ENCODE results near the gene LGALSL.
"Not testable (repeated sequence)": the region's sequence is repeated elsewhere in the genome, so short reads cannot be mapped to it uniquely, and the experiment has no call there.

LGALSL gene

DNA sequence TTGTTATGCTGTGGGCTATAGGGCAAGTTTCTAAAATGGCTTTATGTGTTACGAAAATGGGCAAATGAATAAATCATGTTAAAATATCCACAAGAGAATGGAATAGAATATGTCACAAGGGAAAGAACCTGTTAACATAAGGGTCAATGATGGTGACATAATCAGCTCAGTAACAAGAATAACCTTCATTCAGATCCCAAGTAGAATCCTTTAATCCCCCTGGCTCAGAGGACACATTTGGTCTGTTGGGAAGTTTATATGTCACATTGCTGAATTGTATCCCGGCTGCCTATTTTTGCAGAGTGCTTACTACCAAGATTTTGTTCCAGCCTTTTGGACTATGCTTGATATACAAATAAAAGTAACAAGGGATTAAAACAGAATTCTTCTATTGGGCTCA lies 13.1 kb upstream of the LGALSL start:
- H3K4me3 ChIP-seq (ENCODE audit: low read length in 2 of 2): no peak overlapping the region
- H3K4me1 ChIP-seq (ENCODE audit: control insufficient read depth in 2 of 2, insufficient read depth in 2 of 2, low read length in 2 of 2): peaks cover 5 to 6% of the 10 kb centered on the region in 2 donors
- no peak overlapping the region for H3K9ac ChIP-seq (ENCODE audit: low read depth in 1 of 2, low read length in 2 of 2)
- H3K27me3 ChIP-seq (ENCODE audit: control insufficient read depth in 2 of 2, insufficient read depth in 2 of 2, low read length in 2 of 2): no peaks in the 10 kb centered on the region
- H3K27ac ChIP-seq (ENCODE audit: low read depth in 2 of 2, low read length in 2 of 2): no peak overlapping the region
- H3K9me3 ChIP-seq (ENCODE audit: control insufficient read depth in 2 of 2, low read length in 2 of 2): no peaks in the 10 kb centered on the region
- H3K36me3 ChIP-seq (ENCODE audit: control insufficient read depth in 2 of 2, insufficient read depth in 2 of 2, low read length in 2 of 2): no peaks in the 10 kb centered on the region

DNA sequence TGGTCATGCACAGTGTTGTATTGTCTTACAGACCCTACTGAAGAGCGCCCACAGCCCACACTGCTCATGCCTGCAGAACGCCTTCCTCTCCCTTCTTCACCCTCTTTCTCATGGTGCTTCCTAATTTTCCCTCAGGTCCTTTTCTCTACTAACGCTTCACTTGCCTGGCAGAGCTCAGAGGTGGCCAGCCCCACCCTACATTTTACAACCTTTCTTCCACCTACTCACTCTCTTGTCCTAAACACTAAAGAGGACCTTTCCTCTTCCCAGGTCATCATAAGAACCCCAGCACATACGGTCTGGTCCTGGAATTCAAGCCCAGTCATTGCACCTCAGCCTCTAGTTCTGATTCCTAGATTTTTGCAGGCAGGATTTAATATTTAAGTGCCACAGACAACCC lies 11.7 kb upstream of the LGALSL start:
- Histone ChIP-seq H3K27ac (ENCODE audit: low read depth in 2 of 2, low read length in 2 of 2) (no peak overlapping the region), H3K4me1 (ENCODE audit: control insufficient read depth in 2 of 2, insufficient read depth in 2 of 2, low read length in 2 of 2) (peaks cover 5 to 6% of the 10 kb centered on the region in 2 donors), H3K4me3 (ENCODE audit: low read length in 2 of 2) (no peak overlapping the region), H3K36me3 (ENCODE audit: control insufficient read depth in 2 of 2, insufficient read depth in 2 of 2, low read length in 2 of 2) (no peaks in the 10 kb centered on the region), H3K9me3 (ENCODE audit: control insufficient read depth in 2 of 2, low read length in 2 of 2) (no peaks in the 10 kb centered on the region), H3K27me3 (ENCODE audit: control insufficient read depth in 2 of 2, insufficient read depth in 2 of 2, low read length in 2 of 2) (no peaks in the 10 kb centered on the region), H3K9ac (ENCODE audit: low read depth in 1 of 2, low read length in 2 of 2) (no peak overlapping the region)

DNA sequence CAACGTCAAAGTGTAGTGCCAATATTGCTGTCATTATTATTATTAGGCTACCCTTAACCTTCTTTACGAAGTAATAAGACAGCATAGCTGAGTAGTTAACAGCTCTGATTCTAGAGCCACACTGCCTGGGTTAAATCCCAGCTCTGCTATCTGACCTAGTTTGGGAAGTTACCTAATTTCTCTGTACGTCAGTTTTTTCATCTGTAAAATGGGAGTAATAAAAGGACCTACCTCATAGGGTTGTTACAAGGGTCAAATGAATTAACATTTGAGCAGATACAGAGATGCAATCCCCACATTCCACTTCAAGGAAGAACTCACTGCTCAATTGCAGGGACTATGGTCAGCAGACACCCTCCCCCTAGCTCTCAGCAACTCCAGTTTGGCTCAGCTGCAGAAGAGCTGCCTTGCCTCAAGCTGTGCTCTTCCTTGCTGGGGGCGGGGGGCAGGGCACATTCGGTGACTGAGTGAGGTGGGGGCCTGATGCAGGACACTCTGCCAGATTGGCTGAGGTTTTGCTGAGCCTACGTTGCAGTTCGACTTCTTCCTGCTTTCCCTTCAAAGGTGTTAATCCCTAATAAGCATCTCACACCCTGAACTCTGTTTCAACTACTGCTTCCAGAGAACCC lies 11.0 kb upstream of the LGALSL start:
- Histone ChIP-seq H3K9me3 (ENCODE audit: control insufficient read depth in 2 of 2, low read length in 2 of 2) (no peaks in the 10 kb centered on the region), H3K36me3 (ENCODE audit: control insufficient read depth in 2 of 2, insufficient read depth in 2 of 2, low read length in 2 of 2) (no peaks in the 10 kb centered on the region), H3K4me3 (ENCODE audit: low read length in 2 of 2) (no peak overlapping the region), H3K27me3 (ENCODE audit: control insufficient read depth in 2 of 2, insufficient read depth in 2 of 2, low read length in 2 of 2) (no peaks in the 10 kb centered on the region), H3K4me1 (ENCODE audit: control insufficient read depth in 2 of 2, insufficient read depth in 2 of 2, low read length in 2 of 2) (peaks cover 5 to 6% of the 10 kb centered on the region in 2 donors), H3K27ac (ENCODE audit: low read depth in 2 of 2, low read length in 2 of 2) (no peak overlapping the region), H3K9ac (ENCODE audit: low read depth in 1 of 2, low read length in 2 of 2) (no peak overlapping the region)

DNA sequence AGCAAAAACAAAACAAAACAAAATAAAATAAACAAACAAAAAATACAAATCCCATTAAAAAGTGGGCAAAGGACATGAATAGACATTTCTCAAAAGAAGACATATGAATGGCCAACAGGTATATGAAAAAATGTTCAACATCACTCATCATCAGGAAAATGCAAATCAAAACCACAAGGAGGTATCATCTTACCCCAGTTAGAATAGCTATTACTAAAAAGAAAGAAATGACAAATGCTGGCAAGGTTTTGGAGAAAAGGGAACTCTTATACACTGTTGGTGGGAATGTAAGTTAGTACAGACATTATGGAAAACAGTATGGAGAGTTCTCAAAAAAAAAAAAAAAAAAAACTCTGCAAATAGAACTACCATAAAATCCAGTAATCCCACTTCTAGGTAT lies 8.0 kb upstream of the LGALSL start:
- H3K4me3 ChIP-seq (ENCODE audit: low read length in 2 of 2); H3K27ac ChIP-seq (ENCODE audit: low read depth in 2 of 2, low read length in 2 of 2); H3K36me3 ChIP-seq (ENCODE audit: control insufficient read depth in 2 of 2, insufficient read depth in 2 of 2, low read length in 2 of 2); H3K27me3 ChIP-seq (ENCODE audit: control insufficient read depth in 2 of 2, insufficient read depth in 2 of 2, low read length in 2 of 2); H3K9ac ChIP-seq (ENCODE audit: low read depth in 1 of 2, low read length in 2 of 2); H3K4me1 ChIP-seq (ENCODE audit: control insufficient read depth in 2 of 2, insufficient read depth in 2 of 2, low read length in 2 of 2); H3K9me3 ChIP-seq (ENCODE audit: control insufficient read depth in 2 of 2, low read length in 2 of 2): not testable (repeated sequence)

DNA sequence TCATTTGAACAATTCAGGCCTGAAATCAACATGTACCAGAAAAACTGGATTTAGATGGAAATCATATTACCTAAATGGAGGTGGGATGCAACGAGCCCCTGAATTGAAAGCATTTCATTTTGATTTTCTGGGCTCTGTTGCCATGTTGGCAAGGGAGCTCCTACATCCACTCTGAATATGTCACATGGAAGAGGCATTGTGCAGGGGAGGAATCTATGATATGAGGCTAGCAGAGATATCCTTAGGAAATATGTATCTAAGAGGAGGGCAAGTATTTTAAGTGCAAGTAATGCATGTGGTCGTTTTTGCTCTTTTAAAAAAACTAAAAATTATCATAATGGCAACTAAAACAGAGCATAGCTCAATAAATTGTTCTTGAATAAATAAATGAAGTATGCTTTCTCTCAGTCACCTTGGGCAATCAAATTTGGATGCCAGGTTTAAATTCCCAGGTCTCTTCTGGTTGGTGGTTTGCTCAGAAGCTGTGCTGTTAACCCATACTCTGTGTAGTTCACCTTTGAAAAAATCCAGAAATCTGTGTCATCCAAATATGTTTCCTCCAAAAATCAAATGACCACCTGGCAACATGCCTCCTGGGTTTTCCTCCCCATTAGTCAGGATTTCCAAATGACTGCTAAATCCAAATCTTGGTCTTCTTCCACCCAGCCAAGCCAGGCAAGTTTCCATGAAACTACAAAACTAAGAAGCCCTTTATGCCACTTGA lies 6.5 kb upstream of the LGALSL start:
- Histone ChIP-seq H3K27me3 (ENCODE audit: control insufficient read depth in 2 of 2, insufficient read depth in 2 of 2, low read length in 2 of 2) (no peaks in the 10 kb centered on the region), H3K36me3 (ENCODE audit: control insufficient read depth in 2 of 2, insufficient read depth in 2 of 2, low read length in 2 of 2) (no peaks in the 10 kb centered on the region), H3K9me3 (ENCODE audit: control insufficient read depth in 2 of 2, low read length in 2 of 2) (no peaks in the 10 kb centered on the region), H3K27ac (ENCODE audit: low read depth in 2 of 2, low read length in 2 of 2) (no peak overlapping the region), H3K9ac (ENCODE audit: low read depth in 1 of 2, low read length in 2 of 2) (no peak overlapping the region), H3K4me3 (ENCODE audit: low read length in 2 of 2) (no peak overlapping the region), H3K4me1 (ENCODE audit: control insufficient read depth in 2 of 2, insufficient read depth in 2 of 2, low read length in 2 of 2) (no peaks in the 10 kb centered on the region)

DNA sequence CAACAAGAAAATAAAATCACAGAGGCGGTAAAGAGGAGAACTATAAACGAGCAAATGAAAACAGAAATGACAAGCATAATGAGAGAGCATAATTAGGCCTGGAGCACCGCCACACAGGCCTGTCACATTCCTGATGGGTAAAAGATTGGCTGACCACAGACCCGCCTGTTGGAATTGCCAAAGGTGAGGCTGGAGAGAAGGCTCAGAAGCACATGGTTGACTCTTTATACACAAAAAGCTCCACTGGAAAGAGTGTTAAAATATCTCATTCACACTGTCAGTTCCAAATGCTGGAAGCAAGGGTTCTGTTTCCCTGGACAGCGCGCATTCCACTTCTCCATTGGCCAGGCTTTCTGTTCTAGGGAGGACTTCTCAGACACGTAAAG lies 5.9 kb upstream of the LGALSL start:
- Histone ChIP-seq H3K27ac (ENCODE audit: low read depth in 2 of 2, low read length in 2 of 2) (no peak overlapping the region), H3K9me3 (ENCODE audit: control insufficient read depth in 2 of 2, low read length in 2 of 2) (no peaks in the 10 kb centered on the region), H3K4me1 (ENCODE audit: control insufficient read depth in 2 of 2, insufficient read depth in 2 of 2, low read length in 2 of 2) (peaks cover 4% of the 10 kb centered on the region in 2 donors), H3K27me3 (ENCODE audit: control insufficient read depth in 2 of 2, insufficient read depth in 2 of 2, low read length in 2 of 2) (no peaks in the 10 kb centered on the region), H3K4me3 (ENCODE audit: low read length in 2 of 2) (no peak overlapping the region), H3K9ac (ENCODE audit: low read depth in 1 of 2, low read length in 2 of 2) (no peak overlapping the region), H3K36me3 (ENCODE audit: control insufficient read depth in 2 of 2, insufficient read depth in 2 of 2, low read length in 2 of 2) (no peaks in the 10 kb centered on the region)

DNA sequence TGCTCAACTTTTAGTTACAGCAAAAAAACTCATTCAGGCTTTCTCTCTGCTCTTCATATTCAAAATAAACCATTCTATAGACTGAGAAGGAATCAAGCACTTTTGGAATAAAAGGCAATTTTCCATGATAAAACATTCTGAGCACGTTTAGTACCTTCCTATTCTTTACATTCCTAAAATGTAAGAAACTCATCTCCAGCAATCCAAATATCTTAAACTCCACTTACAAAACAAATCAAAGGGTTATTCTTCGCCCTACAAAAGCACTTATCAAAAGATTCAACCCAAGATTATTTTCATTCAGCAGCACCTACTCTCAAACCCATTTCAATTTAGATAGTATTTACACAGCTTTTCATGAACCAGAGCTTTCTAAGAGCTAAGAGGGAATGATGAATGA lies 2.9 kb upstream of the LGALSL start:
- Histone ChIP-seq H3K4me3 (ENCODE audit: low read length in 2 of 2) (no peak overlapping the region), H3K9ac (ENCODE audit: low read depth in 1 of 2, low read length in 2 of 2) (no peak overlapping the region), H3K9me3 (ENCODE audit: control insufficient read depth in 2 of 2, low read length in 2 of 2) (no peaks in the 10 kb centered on the region), H3K4me1 (ENCODE audit: control insufficient read depth in 2 of 2, insufficient read depth in 2 of 2, low read length in 2 of 2) (peaks cover 14 to 17% of the 10 kb centered on the region in 2 donors), H3K27ac (ENCODE audit: low read depth in 2 of 2, low read length in 2 of 2) (no peak overlapping the region), H3K27me3 (ENCODE audit: control insufficient read depth in 2 of 2, insufficient read depth in 2 of 2, low read length in 2 of 2) (no peaks in the 10 kb centered on the region), H3K36me3 (ENCODE audit: control insufficient read depth in 2 of 2, insufficient read depth in 2 of 2, low read length in 2 of 2) (no peaks in the 10 kb centered on the region)

DNA sequence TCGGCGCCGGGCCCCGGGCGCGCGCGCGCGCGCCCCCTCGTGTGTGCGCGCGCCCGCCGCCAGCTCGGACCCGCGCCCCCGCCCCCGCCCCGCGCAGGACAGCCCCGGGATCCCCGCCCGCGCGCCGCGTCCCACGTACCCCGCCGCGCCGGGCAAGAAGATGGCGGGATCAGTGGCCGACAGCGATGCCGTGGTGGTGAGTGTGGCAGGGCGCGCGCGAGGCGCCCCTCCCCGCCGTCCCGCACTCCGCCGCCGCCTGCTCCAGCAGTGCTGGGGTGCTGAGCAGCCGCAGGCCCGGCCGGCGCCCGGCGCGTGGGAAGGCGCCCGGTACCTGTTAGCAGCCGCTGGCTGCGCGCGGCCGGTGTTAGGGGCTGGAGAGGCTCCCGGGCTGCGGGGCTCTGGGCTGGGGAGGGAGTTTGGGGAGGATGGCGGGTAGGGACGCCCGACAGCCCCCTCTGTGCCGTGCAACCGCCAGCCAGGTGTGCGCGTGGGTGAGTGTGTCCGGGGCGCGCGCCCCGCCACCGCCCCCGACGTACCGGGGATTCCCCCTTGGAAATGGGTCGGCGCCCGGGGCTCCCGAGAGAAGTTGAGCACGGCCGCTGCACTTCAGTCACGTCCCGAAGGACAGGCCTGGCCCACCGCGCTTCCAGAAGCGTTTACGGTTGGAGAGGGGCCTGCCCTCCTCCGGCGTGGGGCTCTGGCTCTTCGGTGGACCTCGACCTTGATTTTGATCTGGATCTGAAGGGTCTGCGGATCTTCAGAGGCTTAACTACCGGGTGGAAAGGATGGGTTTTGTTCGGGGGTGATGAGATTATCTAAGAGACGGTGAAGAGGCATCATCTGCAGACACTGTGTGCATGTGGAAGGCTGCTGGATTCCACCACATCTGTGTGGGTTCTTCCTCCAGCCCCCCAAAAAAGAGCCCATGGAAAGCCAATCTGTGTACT lies 697 bp downstream of the LGALSL start:
- Histone ChIP-seq H3K9me3 (ENCODE audit: control insufficient read depth in 2 of 2, low read length in 2 of 2) (no peaks in the 10 kb centered on the region), H3K9ac (ENCODE audit: low read depth in 1 of 2, low read length in 2 of 2) (peak overlapping the region; percentile 72 to 87), H3K4me3 (ENCODE audit: low read length in 2 of 2) (peak overlapping the region; percentile 74 to 81), H3K36me3 (ENCODE audit: control insufficient read depth in 2 of 2, insufficient read depth in 2 of 2, low read length in 2 of 2) (peaks cover 17 to 26% of the 10 kb centered on the region in 2 donors), H3K27me3 (ENCODE audit: control insufficient read depth in 2 of 2, insufficient read depth in 2 of 2, low read length in 2 of 2) (no peaks in the 10 kb centered on the region), H3K27ac (ENCODE audit: low read depth in 2 of 2, low read length in 2 of 2) (peak overlapping the region; percentile 86 to 94), H3K4me1 (ENCODE audit: control insufficient read depth in 2 of 2, insufficient read depth in 2 of 2, low read length in 2 of 2) (peaks cover 14 to 17% of the 10 kb centered on the region in 2 donors)

DNA sequence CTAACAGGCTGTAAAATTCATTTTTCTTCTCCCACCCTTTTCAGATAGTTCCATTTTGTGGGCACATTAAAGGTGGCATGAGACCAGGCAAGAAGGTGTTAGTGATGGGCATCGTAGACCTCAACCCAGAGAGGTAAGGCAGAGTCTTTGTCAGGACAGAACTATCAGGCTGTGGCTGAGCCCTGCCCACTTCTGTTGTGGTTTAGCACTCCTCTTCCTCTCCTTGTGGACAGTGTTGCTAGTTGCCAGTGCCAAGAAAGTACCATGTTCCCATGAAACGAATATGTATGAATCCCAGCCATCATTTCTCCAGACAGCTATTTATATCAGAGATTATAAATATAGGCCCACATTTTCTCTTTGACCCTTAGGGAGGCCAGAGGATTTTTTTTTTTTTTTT lies 1.6 kb downstream of the LGALSL start:
- Histone ChIP-seq H3K9ac (ENCODE audit: low read depth in 1 of 2, low read length in 2 of 2) (peak overlapping the region; percentile 72 to 87), H3K27ac (ENCODE audit: low read depth in 2 of 2, low read length in 2 of 2) (peak overlapping the region; percentile 17 to 25), H3K4me1 (ENCODE audit: control insufficient read depth in 2 of 2, insufficient read depth in 2 of 2, low read length in 2 of 2) (peaks cover 14 to 17% of the 10 kb centered on the region in 2 donors), H3K36me3 (ENCODE audit: control insufficient read depth in 2 of 2, insufficient read depth in 2 of 2, low read length in 2 of 2) (peaks cover 19 to 30% of the 10 kb centered on the region in 2 donors), H3K9me3 (ENCODE audit: control insufficient read depth in 2 of 2, low read length in 2 of 2) (no peaks in the 10 kb centered on the region), H3K27me3 (ENCODE audit: control insufficient read depth in 2 of 2, insufficient read depth in 2 of 2, low read length in 2 of 2) (no peaks in the 10 kb centered on the region), H3K4me3 (ENCODE audit: low read length in 2 of 2) (peak overlapping the region; percentile 74 to 81)

DNA sequence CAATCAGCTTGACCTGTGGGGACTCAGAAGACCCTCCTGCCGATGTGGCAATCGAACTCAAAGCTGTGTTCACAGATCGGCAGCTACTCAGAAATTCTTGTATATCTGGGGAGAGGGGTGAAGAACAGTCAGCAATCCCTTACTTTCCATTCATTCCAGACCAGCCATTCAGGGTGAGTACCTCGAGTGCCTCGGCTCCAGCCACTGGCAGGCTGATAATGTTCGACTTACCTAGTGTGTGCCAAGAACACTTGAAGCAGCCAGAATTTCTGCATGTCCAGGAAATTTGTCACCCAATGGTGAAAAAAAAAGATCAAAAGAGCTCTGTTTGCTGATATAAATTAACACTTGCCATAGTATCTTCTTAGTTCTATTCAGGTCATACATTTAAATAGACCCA lies 2.3 kb downstream of the LGALSL start:
- H3K9ac ChIP-seq (ENCODE audit: low read depth in 1 of 2, low read length in 2 of 2): no peak overlapping the region
- H3K36me3 ChIP-seq (ENCODE audit: control insufficient read depth in 2 of 2, insufficient read depth in 2 of 2, low read length in 2 of 2): peaks cover 19 to 32% of the 10 kb centered on the region in 2 donors
- H3K27ac ChIP-seq (ENCODE audit: low read depth in 2 of 2, low read length in 2 of 2): no peak overlapping the region
- peaks cover 14 to 17% of the 10 kb centered on the region in 2 donors for H3K4me1 ChIP-seq (ENCODE audit: control insufficient read depth in 2 of 2, insufficient read depth in 2 of 2, low read length in 2 of 2)
- H3K4me3 ChIP-seq (ENCODE audit: low read length in 2 of 2): no peak overlapping the region
- no peaks in the 10 kb centered on the region for H3K27me3 ChIP-seq (ENCODE audit: control insufficient read depth in 2 of 2, insufficient read depth in 2 of 2, low read length in 2 of 2)
- no peaks in the 10 kb centered on the region for H3K9me3 ChIP-seq (ENCODE audit: control insufficient read depth in 2 of 2, low read length in 2 of 2)

Data from mucosa of rectum (tissue), 2 donors.